ENCODE results near the gene ABCG4.

GRCh38 chr11:119101759-119102423, 47.0 kb upstream of the ABCG4 start, which contains the start of gene DPAGT1:
- TF ChIP-seq ZFX (IDR thresholded peaks at IDR 0.05) (peak; percentile 42; the same call in 1 of the 2 replicates), EZH2 (IDR thresholded peaks at IDR 0.05) (no peak)
